ENCODE measurements around the gene ANKRD34C. TPM values are rescaled to one million over a fixed set of nuclear protein-coding genes. Genes with fewer than 3 reads are reported as not detected.
A peak's percentile ranks its signal among the peaks of the same experiment; 100 is the strongest.

Gene ANKRD34C
- total RNA-seq (2014; rRNA removed; shearing (Covaris generic)), result not detected in 2 replicates

- in situ Hi-C loops (cut with HindIII; ENCODE audit: low sequenced_read_pairs), result no loop called here
- peak; percentile 66 for DNase-seq (ENCODE audit: low spot score)
Measured at GRCh38 chr15:79282371-79283251, at the start of gene ANKRD34C. ANKRD34C (plus strand) TSS chr15:79282722; CDS start chr15:79293285, 10,563 bp downstream.

GRCh38 chr15:79233236-79233635 lies 49.3 kb upstream of the ANKRD34C start:
- DNase-seq (ENCODE audit: low spot score), result no peak
- in situ Hi-C loops (cut with HindIII; ENCODE audit: low sequenced_read_pairs), result no loop called here

DNA sequence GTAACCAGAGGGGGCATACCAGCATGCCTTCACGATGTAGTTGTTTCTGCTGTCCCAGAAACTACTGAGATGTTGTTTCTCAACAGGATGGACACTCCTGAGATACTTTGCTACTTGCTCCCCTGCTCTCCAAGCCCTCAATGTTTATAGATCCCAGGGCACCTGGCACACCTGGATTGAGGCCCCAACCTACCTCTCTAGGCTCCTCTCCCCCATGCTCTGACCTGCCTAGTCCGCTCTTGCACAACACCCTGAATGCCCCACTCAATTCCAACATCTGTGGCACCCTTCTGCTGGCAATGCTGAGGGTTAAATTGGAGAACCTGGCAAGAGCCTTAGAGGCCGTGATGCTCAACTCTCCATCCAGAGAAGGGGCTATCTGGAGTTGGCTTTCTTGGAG lies 42.5 kb upstream of the ANKRD34C start:
- no peak for DNase-seq (ENCODE audit: low spot score)
- in situ Hi-C loops (cut with HindIII; ENCODE audit: low sequenced_read_pairs), result no loop called here

GRCh38 chr15:79243723-79244122 lies 38.8 kb upstream of the ANKRD34C start:
- no peak for DNase-seq (ENCODE audit: low spot score)
- in situ Hi-C loops (cut with HindIII; ENCODE audit: low sequenced_read_pairs), result no loop called here

- in situ Hi-C loops (cut with HindIII; ENCODE audit: low sequenced_read_pairs), result no loop called here
- no peak for DNase-seq (ENCODE audit: low spot score)
Measured at GRCh38 chr15:79244876-79245275, 37.6 kb upstream of the ANKRD34C start.

GRCh38 chr15:79248183-79248582 lies 34.3 kb upstream of the ANKRD34C start:
- no peak for DNase-seq (ENCODE audit: low spot score)
- in situ Hi-C loops (cut with HindIII; ENCODE audit: low sequenced_read_pairs), result no loop called here

DNA sequence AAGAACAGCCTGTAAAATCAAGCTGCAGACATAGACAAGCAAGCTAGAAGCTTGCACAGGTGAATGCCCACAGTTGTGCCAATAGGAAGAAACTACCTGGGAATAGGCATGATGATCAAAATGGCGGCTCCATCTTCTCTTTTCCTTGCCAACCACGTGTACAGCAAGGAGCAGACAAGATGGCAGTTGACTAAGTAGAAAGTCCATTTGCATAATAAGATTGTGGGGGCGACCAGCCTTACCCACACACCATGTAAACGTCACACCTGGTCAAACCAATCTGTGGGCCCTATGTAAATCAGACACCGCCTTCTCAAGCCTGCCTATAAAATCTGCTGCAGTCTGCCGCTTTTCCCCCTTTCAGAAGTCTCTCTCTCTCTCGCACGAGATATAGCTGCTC lies 25.1 kb upstream of the ANKRD34C start:
- no peak for DNase-seq (ENCODE audit: low spot score)
- in situ Hi-C loops (cut with HindIII; ENCODE audit: low sequenced_read_pairs), result no loop called here

DNA sequence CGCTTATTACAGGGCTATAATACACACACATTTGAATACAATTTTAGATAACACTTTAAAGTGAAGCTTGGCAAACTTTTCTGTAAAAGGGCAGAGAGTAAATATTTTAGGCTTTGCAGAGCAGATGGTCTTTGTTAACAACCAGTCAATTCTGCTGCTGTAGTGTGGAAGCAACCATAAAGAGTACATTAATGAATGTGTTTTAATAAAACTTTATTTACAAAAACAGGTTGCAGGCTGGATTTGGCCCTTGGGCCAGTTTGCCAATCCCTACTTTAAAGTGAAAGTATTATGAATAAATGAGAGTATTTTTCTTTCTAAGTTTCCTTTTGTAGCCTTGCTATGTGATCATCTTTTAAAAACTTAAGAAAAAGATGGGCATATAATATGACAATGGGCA lies 20.7 kb upstream of the ANKRD34C start:
- in situ Hi-C loops (cut with HindIII; ENCODE audit: low sequenced_read_pairs), result no loop called here

DNA sequence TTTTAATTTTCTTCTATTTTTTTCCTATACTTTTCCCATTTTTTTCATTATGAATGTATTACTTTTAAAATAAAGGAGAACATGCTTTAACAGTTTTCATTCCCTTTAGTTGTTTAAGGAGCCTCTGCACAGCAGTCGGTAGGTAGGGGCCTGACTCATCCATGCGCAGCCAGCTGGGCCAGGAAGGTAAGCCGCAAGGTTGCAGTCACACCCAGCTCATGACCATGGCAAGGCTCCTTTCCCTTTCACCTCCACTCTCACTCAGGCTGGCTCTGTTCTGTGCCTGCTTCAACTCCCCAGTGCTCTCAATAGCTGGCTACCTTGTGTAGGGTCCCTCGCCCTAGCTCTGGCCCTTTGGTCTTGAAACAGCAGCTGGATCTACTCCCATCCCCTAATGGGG lies 17.4 kb upstream of the ANKRD34C start:
- in situ Hi-C loops (cut with HindIII; ENCODE audit: low sequenced_read_pairs), result no loop called here
- DNase-seq (ENCODE audit: low spot score), result no peak

More for the DNA sequence above, 20.7 kb upstream of the ANKRD34C start:
- DNase-seq (ENCODE audit: low spot score), result no peak

DNA sequence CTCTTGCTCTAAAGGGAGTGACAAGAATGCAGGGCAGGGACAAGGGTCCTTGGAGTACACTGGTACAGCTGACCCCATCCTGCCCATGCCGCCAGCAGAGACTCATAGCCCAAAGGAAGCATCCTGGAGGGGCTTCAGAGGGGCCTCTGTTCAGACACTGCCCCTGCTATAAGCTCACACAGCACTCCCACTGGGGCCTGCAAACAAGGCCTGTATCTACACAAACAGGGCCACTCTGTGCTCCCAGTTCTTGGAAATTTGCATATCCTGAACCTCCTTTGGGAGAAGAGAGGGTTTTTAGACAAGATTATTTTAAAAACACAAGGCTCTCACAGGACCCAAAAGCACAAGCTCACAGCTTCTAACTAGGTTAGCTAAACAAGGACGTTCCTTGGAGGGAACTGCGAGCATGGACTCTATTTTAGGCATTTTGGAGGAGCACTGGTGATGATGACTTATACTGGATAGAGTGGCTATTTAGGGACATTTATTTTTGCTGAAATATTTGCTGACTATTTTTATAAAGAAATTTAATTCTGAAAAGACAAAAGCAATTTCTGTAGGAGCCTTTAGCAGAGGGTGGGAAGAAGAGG lies 16.4 kb upstream of the ANKRD34C start:
- DNase-seq (ENCODE audit: low spot score), result no peak
- in situ Hi-C loops (cut with HindIII; ENCODE audit: low sequenced_read_pairs), result no loop called here

- in situ Hi-C loops (cut with HindIII; ENCODE audit: low sequenced_read_pairs), result no loop called here
- DNase-seq (ENCODE audit: low spot score), result peak; percentile 70
Measured at GRCh38 chr15:79283252-79284048, 928 bp downstream of the ANKRD34C start.

DNA sequence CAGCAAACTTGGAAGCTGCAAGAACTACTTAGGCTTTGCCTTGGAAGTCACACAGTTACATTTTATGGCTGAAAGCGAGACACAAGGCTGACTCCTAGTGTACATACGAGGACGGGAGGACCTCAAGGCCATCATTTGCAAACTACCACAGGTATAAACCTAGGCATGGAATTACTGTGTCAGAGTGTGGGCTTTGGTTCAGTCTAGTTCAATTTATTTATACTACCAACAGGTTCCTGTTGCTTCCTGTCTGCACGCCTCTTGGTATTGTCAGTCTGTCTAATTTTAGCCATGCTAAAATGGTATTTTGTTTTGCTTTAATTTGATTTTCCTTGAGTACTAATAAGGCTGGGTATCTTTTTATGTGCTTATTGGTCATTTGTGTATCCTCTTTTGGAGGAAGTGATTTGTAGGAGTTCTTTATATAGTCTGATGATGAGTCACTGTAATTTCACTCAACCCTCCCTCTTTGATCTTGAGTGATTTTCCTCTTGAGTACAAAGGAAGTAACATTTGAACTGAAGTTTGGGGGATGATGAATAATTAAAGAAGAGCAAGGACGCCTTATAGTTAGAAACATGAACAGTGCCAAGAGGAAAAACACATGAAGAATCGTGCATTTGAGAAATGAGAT lies 8.2 kb downstream of the ANKRD34C start:
- in situ Hi-C loops (cut with HindIII; ENCODE audit: low sequenced_read_pairs), result no loop called here
- no peak for DNase-seq (ENCODE audit: low spot score)

- peak; percentile 80 for DNase-seq (ENCODE audit: low spot score)
- in situ Hi-C loops (cut with HindIII; ENCODE audit: low sequenced_read_pairs), result no loop called here
Measured at GRCh38 chr15:79292011-79292410, 9.5 kb downstream of the ANKRD34C start.

- no peak for DNase-seq (ENCODE audit: low spot score)
- in situ Hi-C loops (cut with HindIII; ENCODE audit: low sequenced_read_pairs), result no loop called here
Measured at GRCh38 chr15:79294075-79294474, 11.6 kb downstream of the ANKRD34C start.

DNA sequence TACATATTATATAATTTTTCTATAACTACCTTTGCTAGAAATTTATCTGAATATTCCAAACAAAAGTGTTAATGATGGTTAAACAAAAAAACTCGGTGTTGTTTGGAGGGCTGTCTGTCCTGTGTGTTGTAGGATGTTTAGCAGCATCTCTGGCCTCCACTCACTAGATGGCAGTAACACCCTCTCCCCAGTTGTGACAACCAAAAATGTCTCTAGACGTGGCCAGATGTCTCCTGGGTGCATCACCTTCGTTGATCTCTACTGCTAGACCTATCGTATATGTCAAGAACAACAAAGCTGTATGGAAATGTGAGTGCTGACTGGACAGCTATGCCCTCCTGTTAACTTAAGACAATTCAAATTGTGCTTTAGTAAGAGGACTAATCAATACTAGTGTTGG lies 14.1 kb downstream of the ANKRD34C start:
- DNase-seq (ENCODE audit: low spot score), result no peak
- in situ Hi-C loops (cut with HindIII; ENCODE audit: low sequenced_read_pairs), result no loop called here

- in situ Hi-C loops (cut with HindIII; ENCODE audit: low sequenced_read_pairs), result no loop called here
- DNase-seq (ENCODE audit: low spot score), result peak; percentile 52
Measured at GRCh38 chr15:79299126-79299840, 16.8 kb downstream of the ANKRD34C start.

DNA sequence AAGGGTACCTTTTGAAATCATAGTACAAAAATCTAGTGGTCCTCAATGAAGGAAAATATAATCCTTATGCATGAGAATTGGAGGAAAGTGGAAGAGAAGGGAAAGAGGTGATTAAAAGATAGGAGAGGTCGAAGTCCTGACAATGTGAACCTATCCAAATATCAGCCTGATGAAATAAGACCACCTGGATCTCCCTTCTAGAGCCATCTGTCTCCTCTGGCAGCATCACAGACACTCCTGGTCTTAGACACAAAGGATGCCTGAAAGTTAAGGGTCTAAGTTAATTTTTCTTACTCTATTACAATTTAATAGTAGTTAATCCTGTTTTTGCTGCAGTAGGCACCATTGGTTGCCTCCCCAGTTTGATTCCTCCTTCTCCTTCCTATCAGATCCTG lies 17.3 kb downstream of the ANKRD34C start:
- in situ Hi-C loops (cut with HindIII; ENCODE audit: low sequenced_read_pairs), result no loop called here
- peak; percentile 61 for DNase-seq (ENCODE audit: low spot score)

- DNase-seq (ENCODE audit: low spot score), result no peak
- in situ Hi-C loops (cut with HindIII; ENCODE audit: low sequenced_read_pairs), result no loop called here
Measured at GRCh38 chr15:79307251-79307650, 24.7 kb downstream of the ANKRD34C start.

- DNase-seq (ENCODE audit: low spot score), result peak; percentile 50
- in situ Hi-C loops (cut with HindIII; ENCODE audit: low sequenced_read_pairs), result no loop called here
Measured at GRCh38 chr15:79308874-79309273, 26.4 kb downstream of the ANKRD34C start.
